AG09319 (cell line): ENCODE results near the gene ABCC4.

Experiments
- DNase-seq: peaks from one replicate; pipeline ENCODE4 v3.0.0-alpha.2; 2010; ENCODE audit warnings: low read depth; ENCODE audit errors: extremely low read depth
- CTCF ChIP-seq: IDR thresholded peaks from 2 replicates; pipeline ENCODE4 v1.5.1; 2011; ENCODE audit warnings: low read depth, mild to moderate bottlenecking, inconsistent platforms, low read length, moderate library complexity

ABCC4 gene

DNA sequence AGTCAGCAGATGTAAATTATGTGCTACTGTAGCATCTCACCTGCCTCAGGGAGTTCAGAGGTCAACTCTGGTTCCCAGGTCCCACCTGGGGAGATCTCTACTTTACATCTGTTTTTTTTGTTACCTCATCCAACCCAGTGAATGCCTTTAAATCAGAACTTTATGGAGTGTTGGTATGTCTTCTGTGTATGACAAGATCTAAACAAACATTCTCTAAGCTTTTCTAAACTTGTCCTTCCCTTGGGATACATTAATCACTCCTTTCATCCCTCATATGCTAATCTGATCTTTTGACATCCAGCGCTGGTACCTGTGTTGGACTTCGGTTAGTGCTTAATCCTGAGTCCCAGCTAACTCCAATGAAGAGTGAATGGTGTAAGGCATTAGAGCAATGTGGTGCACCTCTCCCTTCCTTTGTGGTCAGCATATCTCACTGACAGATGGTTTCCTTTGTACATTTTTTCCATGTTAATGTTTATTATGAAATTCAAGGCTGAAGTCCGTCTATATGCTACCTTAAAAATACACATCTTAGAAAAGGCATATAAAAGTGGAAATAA lies 213.4 kb downstream of the ABCC4 start:
- TF ChIP-seq CTCF: no peak
- DNase-seq: no peak

DNA sequence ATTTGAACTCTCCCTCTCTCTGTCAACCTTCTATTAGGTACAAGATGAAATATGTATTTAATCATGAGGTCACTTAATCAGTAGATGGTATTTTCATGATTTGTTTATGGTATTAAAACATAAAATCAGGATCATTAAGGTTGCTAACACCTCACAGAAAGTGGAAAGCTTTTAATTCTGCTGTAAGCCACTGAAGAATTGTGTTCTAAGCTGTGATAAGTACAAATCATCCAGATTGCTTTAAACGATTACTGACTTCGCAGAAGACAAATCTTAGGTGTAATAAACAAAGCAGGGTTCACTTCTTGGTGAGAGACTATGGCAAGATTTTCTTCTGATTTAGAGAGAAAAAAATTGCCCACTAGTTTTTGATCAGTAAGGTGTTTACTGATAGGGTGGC lies 214.5 kb downstream of the ABCC4 start:
- no peak for TF ChIP-seq CTCF
- no peak for DNase-seq

DNA sequence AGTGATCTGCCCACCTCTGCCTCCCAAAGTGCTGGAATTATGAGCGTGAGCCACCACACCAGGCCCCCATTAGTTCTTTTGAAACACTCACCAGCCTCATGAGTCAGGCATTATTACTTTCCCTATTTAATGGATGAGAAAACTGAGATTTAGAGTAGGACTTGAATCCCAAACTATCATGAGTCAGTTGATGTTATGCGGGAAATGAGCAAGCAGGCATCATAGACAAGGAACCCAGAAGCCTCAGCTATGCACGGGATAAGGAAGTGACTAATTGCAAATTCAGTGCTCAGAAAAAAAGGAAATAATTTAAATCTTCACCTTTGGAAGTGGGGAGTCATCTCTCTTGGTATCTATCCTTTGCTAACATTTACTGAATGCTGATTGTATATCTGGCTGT lies 217.5 kb downstream of the ABCC4 start:
- no peak for DNase-seq
- TF ChIP-seq CTCF: no peak

DNA sequence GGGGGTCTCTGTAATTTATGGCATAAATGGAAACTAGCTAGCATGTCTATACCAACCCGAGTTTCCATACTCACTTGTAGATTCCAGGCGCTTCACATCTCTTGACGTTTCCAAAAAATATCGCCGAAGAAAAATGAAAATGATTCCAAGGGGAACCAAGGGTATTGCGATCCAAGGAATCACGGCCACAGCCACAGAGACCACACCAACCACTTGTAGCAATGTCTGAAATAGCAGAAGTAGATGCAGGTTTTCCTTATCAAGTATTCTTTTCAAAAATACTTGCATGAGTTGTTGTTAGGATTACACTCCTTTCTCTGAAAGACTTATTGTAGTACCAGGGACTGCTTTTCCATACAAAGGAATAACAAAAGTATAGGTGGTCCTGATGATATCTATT lies 218.2 kb downstream of the ABCC4 start:
- no peak for TF ChIP-seq CTCF
- no peak for DNase-seq

DNA sequence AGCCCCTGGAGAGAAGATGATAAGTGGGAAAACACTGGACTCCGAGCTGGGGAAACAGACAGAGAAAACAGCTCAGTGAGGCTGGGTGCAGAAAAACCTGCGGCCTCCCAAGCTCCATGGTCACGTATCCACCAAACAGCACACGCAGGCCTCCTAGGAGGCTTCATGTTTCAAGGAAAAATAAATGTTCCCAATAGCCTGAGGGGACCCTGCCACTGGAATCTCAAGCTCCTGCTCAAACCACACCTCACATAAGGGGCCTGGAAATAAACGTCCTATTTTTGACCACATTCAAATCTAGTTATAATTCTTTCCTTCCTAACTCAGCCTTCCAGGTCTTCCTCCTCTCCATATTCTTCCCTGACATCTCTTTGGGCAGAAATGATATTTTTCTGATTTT lies 225.7 kb downstream of the ABCC4 start:
- no peak for TF ChIP-seq CTCF
- DNase-seq: no peak

GRCh38 chr13:95074820-95075219 lies 226.4 kb downstream of the ABCC4 start:
- no peak for TF ChIP-seq CTCF
- no peak for DNase-seq

- no peak for DNase-seq
- no peak for TF ChIP-seq CTCF
These were observed 227.4 kb downstream of the ABCC4 start for GRCh38 chr13:95073747-95074311.
